Activated T-helper 1 cell treated with anti-CD3 and anti-CD28 coated beads, Interleukin-2, amount 50 U/mL, for 16 hours (primary cell): ENCODE results near the gene IER5L.
A peak's percentile ranks its signal among the peaks of the same experiment; 100 is the strongest.
"Not testable (repeated sequence)": the region's sequence is repeated elsewhere in the genome, so short reads cannot be mapped to it uniquely, and the experiment has no call there.

ENCODE experiments used
- DNase-seq, 2 donors: peaks; one replicate each; pipeline ENCODE4 v3.0.0-alpha.2; 2020; ENCODE audit warnings: low read depth in 1 of 2, low spot score in 1 of 2

The IER5L gene

DNA sequence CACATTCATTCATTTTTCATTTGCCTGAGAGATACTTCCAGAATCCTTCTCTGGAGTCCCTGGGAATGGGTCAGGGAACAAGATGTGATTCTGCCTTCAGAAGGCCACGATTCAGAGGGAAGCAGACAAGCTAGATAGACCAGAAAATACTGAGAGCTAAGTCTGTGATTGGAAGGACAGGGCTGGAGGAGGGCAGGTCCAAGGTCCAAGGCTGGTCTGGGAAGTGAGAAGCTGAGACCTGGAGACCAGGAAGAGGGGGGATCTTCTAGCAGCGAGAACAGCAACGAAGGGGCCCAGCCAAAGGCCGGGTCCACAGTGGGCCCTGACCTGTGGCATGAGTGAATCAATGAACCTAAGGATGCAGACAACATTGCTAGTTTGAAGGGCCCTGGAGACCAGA is 4.1 kb upstream of the IER5L start:
- DNase-seq, result no peak

DNA sequence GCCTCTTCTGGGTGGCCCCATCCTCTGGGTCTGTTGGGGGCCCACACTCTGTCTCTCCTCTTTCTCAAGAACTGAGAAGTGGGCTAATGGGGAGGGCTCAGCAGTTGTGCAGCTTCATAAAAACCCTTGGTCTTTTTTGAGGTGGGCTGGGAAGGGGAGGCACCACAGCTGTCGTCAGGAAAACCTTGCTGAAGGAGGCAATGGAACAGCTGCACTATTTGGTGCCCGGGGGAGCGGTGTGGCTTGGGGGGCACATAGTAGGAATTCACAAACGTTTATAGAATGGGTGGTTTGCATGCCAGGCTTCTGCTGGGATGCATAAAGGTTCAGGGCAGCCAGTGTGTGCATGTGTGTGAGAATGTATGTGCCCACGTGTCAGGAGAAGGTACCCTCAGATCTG is 3.2 kb upstream of the IER5L start:
- no peak for DNase-seq

DNA sequence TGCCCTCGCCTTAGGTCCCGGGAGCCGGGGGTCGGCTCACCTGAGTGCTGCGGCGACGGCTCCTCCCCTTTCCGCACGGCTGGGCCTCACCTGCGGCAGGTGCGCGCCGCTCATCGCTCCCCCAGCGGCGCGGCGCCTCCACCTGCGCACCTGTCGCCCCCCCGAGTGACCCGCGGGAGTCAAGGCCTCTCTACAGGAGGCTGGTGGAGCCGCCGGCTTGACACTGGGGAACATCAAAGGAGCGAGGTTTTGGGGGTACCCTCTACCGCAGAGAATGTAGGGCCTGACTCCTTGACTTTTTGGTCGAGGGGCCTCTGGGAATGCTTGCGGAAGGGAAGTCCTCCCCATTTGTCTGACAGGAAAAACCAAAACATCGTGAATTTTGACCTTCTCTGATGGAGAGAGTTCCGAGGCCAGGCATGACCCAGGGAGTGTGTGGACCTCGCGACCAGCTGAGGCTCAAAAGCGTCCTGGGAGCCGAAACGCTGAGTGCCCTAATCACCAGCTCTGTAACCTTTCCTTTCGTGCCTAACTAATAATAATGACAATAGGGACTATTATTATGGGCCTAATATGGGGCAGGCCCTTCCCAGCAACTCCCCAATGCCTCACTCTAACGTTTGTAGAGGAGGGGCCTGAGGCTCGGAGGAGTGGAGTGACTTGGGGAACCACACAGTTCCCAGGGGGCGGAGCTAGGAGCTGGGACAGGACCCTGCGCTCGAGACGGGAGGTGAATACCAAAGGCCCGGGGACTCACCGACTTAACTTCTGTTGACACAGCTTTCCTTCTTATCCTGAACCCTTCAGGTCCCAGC is 714 bp upstream of the IER5L start:
- DNase-seq, result no peak

DNA sequence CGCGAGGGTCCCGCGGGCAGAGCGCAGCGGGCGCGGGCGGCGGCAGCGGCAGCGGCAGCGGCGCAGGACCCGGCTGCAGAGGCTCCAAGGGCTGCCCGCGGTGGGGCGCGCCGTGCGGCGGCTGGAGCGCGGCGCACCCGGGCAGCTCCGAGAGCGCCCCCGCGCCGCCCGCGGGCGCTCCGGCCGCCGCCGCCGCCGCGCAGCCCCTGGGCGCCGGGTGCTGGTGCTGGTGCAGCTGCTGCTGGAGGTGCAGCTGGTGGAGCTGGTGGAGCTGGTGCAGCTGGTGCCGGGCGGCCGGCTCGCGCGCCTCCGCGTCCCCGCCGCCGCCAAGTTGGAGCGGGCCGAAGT is 644 bp downstream of the IER5L start:
- no peak for DNase-seq

DNA sequence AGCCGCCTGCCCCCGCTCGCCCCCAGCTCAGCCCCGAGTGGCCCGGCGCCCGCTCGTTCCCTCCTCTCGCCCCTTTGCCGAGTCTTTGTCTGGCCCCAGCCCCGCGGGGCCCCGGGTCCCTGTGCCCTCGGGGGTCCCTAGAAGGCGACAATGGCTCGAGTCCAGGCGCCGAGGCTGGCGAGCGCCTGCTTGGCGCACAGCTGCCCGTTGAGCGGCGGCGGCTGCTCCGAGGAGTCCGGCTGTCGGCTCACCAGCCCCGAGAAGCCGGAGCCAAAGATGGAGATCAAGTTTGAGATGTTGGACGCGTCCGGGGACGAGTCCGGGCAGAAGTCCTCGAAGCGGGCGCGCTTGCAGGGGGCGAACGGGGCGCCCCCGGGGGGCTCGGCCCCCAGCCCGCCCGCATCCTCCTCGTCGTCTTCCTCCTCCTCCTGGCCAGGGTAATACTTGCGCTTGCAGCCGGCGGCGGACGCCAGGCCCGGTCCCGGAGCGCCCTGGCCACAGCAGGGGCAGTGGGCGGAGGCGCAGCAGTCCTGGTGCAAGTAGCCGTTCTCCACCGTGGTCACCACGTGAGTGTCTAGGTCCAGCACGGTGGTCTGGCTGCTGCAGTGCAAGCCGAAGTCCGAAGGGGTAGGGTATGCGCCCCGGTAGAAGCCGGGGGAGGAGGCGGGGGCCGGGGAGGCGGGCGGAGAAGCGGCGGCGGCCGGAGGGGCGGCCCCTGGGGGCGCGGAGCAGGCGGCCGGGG is 1.2 kb downstream of the IER5L start:
- DNase-seq, result no peak

DNA sequence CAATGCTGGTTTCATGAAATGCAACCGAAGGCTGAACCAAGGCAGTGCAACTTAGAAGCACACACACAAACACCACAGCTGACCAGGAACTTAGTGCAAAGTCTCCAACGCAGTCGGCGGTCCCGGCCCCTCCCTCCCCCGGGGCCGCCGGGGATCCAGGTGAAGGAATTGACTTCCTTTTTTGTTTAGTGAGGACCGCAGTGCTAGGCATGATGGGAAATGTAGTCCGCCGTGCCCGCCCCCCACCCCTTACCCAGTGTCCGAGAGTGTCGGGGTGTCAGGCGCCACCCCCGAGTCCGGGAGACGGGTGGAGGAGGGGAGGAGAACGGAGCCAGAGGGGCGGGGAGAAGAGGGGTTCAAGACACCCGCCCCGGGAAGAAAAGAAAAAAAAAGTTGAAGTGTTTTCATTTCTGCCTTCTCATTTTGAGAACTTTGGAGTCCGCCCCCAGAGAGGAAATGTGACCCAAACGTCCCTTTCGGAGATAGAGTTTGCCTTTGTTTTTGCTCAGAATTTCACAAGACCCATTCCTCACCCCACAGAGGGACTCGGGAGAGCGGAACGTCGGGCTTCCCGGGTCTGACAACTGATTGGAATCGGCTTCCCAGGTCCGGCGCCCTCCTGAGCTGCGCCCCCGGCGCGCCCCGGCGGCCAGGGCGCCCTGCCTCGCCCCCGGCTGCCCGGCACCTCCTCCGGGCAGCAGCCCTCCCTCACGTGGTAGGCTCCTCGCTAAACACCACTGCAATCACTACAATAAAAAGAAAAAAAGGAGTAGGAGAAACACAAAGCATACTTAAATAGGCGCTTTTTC is 2.0 kb downstream of the IER5L start:
- peak in 1 of 2 donors; percentile 33 for DNase-seq

DNA sequence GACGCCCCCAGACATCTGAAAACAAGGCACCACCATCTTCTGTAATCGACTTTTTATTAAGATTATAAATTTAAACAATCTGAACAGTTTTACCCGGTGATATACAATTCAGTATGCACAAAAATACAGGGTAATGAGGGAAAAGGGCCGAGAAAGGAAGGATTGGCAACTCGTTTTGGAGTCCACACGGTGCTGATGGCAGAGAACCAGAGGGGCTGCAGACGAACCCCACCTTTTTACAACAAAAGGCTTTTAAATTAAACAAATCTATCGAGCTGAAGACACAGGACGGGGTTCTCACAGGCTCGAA is 2.6 kb downstream of the IER5L start:
- no peak for DNase-seq

DNA sequence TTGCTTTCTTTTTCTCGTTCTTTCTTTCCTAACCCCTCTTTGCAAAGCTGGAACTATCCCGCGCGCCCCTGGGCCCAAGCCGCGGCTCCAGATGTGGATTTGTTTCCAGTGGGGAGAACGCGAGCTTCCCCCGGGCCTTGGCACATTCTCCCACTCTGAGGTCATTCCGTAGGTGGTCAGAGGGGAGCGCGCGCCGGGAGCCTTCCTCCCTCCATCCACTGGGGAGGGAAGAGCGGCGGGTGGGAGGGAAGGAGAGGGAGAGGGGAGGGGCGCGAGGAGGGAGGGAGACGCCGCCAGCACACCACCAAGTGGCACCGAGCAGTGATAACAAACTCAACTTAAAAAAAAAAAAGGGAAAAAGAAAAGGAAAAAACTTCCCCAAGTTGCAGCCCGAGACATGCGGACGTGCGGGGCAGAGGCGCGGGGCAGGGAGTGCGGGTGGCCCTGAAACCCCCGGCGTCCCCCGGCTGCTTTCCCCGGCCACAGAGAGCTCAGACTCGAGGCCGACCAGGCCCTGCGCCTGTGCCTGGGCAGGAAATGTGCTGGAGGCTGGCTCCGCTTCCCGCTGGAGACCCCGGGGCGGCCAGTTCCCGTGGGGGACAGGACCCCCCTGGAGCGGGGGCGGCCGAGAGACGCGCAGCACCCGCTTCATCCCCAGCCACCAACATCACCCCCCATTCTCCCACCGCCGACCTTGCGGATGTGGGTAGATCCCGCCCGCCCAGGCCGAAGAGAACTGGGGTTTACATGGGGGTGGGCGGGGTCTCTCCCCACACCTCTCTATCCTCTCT is 3.1 kb downstream of the IER5L start:
- no peak for DNase-seq

DNA sequence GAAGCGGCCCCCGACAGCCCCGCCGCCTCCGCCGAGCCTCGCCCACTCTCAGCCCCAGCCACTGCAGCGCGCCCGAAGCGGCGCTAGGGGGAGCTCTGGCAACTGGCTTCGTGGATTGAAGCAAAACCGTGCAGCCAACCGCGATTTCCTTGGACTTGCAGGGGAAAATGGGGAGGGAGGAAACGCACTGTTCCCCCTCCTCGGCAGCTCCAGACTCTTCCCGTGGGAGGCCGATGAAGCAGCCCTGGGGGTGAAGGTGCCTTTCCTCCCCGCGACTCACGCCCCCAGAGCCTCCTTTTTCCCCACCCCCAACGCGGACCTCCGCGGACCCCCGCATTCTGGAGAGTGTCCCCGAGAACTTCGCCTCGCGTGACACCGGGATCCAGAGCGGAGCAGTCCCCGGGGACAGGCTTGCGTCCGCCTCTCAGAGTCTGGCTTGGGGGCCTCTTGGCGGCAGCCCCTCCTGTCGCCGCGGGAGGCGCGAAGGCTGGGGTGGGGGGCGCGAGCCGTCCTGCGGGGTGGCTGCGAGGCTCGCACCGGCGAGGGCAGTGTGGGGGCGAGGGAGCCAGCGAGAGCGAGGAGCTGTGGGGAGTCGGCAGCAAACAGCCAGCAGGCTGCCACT is 3.8 kb downstream of the IER5L start:
- peak; percentile 67 to 68 for DNase-seq

DNA sequence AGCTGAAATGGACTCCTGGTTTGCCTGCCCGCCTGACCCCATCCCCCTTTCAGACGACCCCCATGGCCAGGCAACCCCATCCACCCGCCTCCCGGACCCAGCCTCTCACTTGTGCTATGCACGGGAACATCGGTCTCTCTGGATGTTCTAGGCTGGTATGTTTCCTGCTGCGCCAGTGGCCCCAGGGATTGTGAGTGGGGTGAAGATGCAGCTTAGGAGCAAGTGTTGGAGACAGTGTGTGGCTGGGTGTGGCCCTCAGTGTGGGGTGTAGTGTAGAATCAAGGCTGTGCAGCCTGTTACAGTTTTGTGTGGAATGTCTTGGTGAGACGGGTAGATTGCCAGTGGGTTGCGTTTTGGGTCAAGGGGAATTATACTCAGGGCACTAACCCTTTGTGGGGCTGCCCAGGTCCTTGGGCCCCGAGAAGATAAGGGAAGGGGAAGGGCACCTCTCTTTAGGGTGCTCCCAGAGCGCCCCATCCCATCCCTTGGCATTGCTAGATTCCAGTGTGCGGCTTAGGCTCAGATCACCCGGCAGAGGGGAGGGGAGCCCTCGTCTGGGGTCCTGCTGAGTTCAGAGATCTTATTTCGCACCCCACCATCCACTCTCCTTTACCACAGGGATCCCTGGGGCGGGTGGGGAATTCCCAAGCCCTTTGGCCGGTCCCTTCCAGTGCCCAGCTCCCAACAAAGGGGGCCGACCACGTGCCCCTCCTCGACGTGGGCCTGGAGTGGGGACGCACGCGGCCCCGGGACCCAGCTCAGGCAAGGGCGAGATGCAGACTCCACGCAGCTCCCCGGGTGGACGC is 4.6 kb downstream of the IER5L start:
- DNase-seq, result no peak

DNA sequence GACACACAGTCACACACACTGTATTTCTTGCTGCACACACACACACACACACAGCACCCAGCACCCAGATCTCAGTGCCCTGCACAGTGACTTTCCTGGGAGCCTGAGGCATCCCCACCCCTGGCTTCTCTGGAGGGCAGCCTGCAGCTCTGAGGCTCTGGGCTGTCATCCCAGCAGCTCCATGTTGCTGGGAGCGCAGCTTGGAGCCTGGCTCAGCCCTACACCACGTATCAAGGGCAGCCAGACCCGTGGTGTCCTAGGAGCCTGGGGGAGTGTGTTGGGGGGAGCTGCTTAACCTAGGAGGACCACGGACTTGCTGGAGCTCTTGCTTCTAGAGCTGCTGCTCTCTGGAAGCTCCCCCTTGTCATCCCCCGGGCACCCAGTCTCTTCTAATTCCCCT is 5.2 kb downstream of the IER5L start:
- DNase-seq, result no peak

DNA sequence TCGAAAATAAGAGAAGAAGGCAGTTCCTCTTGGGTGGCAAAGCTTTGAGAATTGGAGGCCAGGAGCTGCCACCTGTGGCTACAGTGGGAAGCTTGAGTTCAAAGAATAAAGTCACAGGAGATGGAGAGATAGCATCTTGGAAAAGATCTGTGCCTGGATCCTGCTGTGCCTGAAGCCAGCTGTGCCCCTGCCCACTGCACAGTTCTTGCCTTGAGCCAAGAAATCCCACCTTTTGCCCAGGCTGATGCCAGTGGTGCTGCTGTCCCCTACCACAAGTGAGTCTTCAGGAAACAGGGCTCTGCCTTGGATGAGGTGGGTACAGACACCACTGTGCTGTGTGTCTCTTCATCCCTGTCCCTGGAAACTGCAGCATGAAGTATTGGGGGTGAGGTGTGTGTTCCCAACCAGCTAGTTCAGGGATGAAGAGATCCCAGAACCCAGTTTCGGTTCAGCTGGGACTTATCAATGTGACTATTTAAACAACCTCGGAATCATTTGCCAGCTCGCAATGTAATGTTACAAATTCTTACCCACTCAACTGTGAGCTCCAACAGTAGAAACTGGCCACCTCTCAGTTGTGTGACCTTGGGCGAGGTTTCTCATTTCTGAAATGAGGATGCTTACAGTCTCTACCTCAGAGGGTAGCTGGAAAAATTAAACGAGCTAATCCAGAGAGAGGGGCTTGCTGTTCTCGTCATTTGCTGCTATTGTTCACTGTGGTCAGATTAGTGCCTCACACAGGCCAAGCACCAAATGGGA is 5.9 kb downstream of the IER5L start:
- DNase-seq, result no peak

DNA sequence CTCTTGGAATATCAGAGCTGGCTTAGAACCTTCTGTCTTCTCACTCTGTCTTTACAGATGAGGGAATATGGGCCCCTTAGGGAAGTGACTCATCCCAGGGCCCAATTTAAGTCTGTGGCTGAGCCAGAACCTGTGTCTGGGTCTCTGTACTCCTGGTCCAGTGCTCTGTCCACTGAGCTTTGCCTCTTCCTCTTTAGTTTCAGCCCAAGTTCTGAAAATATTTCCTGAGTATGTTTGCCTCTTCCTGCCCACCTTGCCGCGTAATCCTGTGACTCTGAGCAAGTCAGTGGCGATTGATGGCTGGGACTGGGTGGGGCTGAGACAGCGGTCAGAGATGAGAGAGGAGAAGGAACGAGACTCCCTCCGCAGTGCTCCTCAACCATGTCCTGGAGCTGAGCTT is 7.8 kb downstream of the IER5L start:
- no peak for DNase-seq

DNA sequence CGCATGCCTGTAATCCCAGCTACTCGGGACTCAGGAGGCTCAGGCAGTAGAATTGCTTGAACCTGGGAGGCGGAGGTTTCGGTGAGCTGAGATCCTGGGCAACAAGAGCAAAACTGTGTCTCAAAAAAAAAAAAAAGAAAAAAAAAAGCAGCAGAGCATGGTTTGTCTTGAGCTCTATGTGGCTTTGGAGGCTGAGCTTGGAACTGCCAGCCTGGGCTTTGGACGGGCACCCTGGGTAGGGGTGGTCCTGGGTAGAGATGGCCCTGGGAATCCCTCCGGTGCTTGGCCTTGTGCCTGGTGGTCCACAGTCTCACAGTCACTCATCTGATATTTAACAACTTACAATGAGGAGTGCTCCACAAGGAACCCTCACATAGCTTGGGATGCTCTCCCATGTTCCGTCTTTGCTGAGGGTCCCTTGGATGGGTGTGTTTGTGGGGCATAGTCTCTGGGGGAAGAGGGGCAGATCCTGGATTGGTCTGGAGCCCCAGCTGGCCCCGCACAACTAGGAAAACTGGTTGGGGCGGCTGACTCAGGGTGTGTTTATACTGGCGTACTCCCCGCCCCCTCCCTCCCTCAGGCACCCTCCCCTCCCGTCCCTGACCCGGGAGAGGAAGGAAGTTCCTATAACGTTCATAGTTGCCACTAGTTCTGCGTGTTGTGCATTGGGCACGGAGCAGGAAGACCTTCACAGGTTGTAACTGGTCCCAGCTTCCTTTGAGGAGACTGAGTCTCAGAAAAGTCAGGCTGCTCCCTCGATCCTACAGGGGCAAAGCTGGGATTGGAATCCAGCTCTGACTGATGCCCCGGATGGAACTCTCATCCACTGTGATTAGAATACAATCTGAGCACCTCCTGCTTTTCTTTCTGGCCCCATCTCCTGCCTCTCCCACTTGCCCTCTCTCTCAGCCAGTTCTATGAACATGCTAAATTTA is 11.2 kb downstream of the IER5L start:
- DNase-seq, result no peak

DNA sequence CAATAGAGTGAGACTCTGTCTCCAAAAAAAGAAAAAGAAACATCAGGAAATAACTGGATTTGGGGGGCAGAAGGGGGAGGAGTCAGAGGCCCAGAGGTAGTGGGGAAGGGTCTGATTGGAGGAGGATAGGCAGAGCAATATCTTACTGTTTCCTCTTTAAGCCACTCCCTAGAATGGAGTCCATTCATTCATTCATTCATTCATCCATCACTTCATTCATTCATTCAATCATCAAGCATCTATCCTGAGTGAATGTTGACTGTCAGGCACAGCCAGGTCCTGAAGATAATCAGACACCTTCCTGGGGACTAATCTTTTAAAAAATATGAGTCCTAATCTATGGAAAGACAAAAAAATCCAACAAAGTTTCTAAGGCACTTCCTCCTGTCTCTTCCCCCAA is 12.9 kb downstream of the IER5L start:
- no peak for DNase-seq

DNA sequence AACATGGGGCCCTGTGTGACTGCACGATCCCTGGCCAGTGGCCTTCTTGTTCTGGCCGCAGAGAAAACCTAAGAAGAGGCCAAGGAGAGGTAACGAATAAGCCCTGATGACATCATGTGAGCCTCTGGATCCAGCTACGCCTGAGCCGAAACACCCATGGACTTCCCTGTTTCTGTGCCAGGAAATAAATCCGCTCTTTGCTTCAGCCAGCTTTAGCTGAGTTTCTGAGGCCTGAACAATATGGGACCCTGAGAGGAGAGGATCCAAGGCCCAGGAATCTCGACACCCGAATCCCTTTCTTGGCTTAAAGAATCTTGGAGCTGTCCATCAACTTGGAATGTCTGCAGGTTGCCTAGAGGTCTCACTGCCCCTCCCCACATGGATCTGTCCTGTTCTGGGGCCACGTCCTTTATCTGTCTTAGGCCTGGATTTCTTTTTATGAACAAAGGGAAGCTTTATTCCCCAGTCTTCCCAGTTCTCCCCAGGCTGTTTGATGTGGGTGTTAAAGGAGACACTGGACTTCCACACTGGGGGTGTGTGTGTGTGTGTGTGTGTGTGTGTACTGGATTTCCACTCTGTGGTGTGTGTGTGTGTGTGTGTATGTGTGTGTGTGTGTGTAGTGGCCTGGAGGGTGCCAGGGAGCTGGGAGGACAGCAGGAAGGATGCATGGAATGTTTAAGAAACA is 13.7 kb downstream of the IER5L start:
- DNase-seq, result no peak

DNA sequence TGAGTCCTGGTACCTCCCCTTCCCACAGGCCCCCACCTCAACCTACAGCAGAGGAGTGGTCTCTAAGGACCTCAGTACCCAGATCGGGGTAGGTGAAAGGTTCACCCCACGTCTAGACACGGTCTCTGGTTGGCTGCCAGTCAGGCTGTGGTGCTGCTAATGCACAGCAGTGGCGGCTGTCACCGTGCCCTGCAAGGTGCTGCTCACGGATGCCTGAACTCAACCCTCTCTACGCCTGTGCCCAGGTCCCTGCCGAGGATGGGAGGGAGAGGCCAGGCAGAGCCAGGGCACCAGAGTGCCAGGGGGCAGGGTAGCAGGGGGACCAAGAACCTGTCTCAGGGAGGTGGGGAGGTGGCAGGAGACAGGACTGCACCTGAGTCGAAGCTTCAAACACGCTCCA is 14.3 kb downstream of the IER5L start:
- no peak for DNase-seq

DNA sequence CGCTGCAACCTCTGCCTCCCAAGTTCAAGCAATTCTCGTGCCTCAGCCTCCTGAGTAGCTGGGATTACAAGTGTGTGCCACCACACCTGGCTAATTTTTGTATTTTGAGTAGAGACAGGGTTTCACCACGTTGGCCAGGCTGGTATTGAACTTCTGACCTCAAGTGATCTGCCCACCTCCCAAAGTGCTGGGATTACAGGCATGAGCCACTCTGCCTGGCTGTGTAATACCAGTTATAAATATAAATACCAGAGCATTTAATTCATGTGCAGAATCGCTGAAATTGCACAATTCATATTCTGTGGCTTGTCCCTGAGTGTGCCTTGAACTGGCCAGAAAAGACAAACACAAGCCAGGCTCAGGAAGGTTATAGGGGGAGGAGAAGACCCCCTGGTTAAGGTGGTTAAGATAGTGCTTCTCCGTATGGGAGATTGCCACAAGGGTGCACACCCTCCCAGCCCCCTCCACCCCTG is 14.8 kb downstream of the IER5L start:
- not testable (repeated sequence) for DNase-seq
